ENCODE data around the gene PHACTR1. TPM values are rescaled to one million over a fixed set of nuclear protein-coding genes. Genes with fewer than 3 reads are reported as not detected.

Gene PHACTR1
- polyA plus RNA-seq, 3 donors: 9.9 to 14.8 (median 12.4) TPM

GRCh38 chr6:12800120-12800519 is 83.6 kb downstream of the PHACTR1 start:
- no peak for DNase-seq (ENCODE audit: low read depth in 3 of 3, low spot score in 2 of 3)

DNA sequence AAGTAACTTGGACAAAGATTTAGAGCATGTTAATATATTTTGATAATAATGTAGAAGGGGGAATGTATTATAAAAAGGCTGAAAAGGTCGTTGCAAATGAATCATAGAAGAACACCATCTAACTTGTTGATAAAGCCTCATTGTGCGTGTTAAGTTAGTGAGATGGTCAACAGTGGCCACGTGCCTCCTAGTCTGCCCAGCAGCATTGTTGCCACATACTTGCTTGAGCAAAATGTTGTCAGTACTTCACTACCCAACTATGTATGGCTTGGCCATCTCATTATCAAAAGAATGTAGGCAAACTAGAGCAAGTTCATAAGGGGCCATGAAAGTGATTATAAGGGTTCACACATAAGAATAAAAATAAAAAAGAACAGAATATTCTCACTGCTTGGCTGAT is 84.6 kb downstream of the PHACTR1 start:
- DNase-seq (ENCODE audit: low read depth in 3 of 3, low spot score in 2 of 3): no peak

GRCh38 chr6:12802440-12802839 is 85.9 kb downstream of the PHACTR1 start:
- DNase-seq (ENCODE audit: low read depth in 3 of 3, low spot score in 2 of 3): no peak

GRCh38 chr6:12803486-12803885 is 86.9 kb downstream of the PHACTR1 start:
- no peak for DNase-seq (ENCODE audit: low read depth in 3 of 3, low spot score in 2 of 3)

DNA sequence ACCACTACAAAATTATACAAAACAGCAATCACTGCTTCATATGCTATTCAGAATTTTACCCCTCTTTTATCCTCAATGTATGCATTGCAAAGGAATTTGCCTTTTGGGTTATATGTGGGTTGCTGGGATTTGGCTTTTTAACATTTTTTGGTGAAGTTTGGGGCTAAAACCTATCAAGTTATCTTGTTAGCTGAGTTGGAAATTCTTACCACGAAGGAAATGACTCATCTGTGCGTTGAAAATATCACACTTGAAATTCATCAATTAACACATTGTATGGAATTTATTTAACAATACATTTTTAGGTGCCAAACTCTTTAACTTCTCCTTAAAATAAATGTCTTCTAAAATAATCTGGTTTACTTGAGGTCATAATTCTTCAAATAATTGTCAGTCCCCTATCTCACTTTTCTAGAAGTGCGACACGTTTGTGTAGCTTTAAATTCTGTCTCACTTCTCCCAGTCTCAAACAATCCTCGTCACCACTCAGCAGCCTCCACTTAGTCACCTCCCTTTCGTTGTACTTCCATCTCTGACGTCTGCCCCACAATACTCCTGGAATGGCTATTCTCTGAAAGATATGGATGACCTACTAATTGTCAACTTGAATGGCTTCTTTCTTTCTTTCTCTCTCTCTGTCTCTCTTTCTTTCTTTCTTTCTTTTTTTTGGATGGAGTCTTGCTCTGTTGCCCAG is 88.5 kb downstream of the PHACTR1 start:
- no peak for DNase-seq (ENCODE audit: low read depth in 3 of 3, low spot score in 2 of 3)

GRCh38 chr6:12806136-12806535 is 89.6 kb downstream of the PHACTR1 start:
- DNase-seq (ENCODE audit: low read depth in 3 of 3, low spot score in 2 of 3): no peak

DNA sequence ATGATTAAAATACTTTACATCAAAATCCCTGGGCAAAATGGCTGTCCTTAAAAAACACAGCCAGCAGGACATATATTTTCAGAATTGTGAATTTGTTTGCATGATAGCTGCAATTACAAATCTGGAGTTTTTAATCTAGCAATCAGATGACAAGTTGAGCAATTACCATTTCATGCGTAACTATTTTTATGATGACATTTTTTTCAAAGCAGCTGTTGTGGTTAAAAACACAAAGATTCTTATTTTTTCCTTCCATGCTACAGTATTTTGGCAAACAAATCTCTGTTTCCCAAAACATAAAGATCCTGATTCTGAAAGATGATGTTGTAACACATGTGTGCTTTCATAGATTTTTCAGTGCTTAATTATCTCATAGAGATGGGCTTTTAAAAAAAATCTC is 90.2 kb downstream of the PHACTR1 start:
- no peak for DNase-seq (ENCODE audit: low read depth in 3 of 3, low spot score in 2 of 3)

- DNase-seq (ENCODE audit: low read depth in 3 of 3, low spot score in 2 of 3): no peak
Measured at GRCh38 chr6:12811519-12811918, 95.0 kb downstream of the PHACTR1 start.

DNA sequence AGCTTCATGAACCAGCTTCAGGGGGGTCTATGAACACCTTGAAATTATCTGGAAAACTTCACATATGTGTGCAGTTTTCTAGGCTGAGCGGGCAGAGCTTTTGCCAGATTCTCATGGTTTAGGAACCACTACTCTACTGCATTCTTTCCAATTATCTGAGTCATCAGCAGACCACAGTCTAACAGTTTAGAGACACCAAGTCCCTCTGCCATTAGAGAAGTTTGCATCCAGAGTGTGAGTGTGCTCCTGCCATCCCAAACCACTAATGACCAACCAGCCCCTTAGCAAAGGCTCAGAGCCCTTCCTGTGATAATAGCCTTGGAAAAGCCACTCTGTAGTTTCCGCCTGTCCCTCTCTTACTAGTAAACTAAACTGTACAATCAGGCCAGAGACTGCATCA is 96.8 kb downstream of the PHACTR1 start:
- no peak for DNase-seq (ENCODE audit: low read depth in 3 of 3, low spot score in 2 of 3)

DNA sequence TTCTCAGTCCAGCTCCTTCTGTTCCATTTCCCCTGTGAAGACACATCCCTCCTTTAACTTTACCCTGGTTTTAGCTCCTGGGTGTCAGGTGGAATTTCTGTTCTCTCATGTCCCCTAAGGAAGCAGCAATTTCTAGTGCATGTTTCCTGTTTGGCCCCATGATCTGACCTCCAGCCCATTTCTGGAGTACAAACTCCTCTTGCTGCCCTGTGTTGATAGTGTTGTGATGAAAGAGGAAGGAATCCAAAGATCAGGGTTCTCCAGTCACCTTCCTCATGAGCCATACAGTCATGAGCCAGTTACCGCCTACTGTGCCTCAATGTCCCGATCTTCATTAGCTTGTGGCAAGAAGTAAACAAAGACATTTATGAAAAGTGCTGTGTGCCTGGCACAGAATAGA is 97.4 kb downstream of the PHACTR1 start:
- no peak for DNase-seq (ENCODE audit: low read depth in 3 of 3, low spot score in 2 of 3)

DNA sequence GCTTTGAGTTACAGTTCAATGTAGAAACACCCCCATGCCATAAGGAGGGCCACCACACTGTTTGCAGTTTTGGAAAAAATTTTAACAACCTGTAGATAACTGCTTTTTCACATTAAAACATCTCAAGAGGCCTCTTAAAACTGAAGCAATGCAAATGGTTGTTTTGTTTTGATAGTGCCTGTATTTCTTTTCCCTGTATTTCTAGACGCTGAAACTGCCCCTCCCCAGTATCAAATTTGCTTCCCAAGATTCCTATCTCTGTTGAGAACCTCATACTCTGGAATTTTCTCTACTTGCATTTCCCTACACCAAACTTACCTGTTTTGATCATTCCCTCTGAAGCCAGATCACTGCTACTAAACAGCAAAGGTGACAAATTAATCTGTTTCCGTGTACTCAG is 98.5 kb downstream of the PHACTR1 start:
- no peak for DNase-seq (ENCODE audit: low read depth in 3 of 3, low spot score in 2 of 3)

DNA sequence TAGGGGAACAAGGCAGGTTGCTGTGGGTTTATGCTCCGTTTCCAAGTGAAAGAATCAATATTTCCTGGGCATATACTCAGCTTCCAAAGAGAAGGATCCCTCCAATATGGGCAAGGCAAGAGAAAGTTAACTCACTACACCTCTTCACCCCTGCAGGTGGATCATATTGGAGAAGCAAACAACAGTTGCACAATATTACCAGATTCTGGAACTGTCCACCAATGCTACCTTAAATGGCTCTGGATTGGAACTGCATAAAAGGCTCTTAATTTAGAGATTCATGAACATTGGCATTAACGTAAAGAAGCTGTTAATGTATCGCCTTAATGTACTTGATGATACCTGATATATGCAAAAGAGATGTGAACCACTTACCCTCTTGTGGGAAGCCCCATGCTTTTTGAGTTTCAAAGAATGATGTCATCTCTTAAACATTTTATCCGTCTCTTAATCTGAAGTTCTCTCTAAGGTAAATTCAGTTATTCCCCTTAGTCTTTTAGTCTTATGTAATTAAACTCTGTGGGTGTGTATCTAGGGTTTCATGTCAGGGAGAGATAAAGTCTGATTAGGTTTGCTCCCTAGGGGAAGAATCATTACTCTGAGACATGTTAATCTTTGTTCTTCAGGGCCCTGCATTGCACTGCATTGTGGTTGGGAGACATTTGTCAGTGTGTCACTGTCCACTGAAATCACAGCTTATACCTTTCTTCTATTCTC is 99.5 kb downstream of the PHACTR1 start:
- no peak for DNase-seq (ENCODE audit: low read depth in 3 of 3, low spot score in 2 of 3)

GRCh38 chr6:12818324-12818723 is 101.8 kb downstream of the PHACTR1 start:
- DNase-seq (ENCODE audit: low read depth in 3 of 3, low spot score in 2 of 3): no peak

DNA sequence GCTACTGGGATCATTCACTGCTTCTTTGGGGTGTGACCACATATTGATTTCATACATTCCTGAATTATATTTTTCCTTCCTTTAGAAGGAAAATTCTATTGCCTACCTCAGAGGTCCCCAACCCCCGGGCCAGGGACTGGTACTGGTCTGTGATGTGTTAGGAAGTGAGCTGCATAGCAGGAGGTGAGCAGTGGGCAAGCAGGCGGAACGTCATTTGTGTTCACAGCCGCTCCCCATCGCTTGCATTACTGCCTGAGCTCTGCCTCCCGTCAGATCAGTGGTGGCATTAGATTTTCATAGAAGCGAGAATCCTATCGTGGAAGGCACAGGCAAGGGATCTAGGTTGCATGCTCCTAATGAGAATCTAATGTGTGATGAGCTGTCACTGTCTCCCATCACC is 107.3 kb downstream of the PHACTR1 start:
- DNase-seq (ENCODE audit: low read depth in 3 of 3, low spot score in 2 of 3): no peak

DNA sequence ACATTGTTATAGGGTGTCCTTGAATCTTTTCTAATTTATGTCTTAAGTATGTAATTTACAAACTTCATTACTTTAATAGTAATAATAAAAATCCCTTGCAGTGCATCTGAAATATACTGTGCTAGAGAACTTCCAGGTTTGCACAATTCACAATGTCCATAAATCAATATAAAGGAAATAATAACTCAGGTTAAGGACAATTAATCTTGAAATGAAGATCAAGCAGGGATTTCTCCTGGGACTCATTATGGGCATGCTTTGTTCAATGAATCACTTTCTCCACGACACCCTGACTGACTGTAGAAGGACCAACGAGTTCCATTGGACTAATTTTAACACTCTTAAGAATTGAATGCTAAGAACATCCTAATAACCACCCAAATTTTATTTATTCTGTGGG is 110.0 kb downstream of the PHACTR1 start:
- DNase-seq (ENCODE audit: low read depth in 3 of 3, low spot score in 2 of 3): peak in 1 of 3 donors; percentile 7

DNA sequence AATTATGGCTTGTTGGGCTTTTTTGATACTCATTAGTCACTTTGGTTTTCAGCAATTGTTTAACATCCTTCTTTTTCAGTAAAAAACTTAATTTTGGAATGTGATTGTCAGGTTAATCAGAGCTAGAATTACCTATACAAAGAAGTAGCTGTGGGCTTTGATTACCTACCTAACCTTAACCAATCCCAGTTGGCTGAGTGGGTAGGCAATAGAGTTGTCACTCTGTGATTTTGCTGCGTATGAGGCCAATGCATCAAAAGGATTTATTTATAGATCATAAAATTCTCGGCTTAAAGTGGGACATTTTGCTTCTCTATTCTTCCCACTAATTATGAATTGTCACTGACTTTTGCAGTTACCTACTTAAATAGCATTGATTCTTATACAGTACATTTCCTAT is 111.4 kb downstream of the PHACTR1 start:
- no peak for DNase-seq (ENCODE audit: low read depth in 3 of 3, low spot score in 2 of 3)

DNA sequence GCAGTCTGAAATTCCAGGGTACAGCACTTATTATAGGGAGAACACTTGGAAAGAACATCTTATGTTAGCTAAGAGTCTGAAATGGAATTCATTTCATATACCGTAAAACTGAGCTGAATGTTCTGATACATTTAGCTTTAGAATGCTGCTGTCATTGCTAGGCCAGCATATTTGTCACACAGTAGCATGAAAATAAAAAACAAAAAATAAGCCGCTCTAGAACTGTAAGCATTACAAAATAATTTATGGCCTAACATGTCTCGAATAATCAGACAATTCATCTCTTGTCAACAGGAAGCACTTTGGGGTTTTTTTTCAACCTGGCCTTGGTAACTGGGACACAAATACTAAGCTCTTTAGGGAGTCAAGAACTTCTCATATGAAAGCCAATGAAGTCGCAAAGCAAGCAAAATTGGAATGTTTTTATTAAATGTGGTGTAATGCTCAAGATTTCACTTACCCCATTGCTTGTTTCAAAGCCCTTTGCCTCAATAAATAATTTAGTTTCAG is 115.7 kb downstream of the PHACTR1 start:
- DNase-seq (ENCODE audit: low read depth in 3 of 3, low spot score in 2 of 3): no peak

GRCh38 chr6:12836009-12836408 is 119.4 kb downstream of the PHACTR1 start:
- no peak for DNase-seq (ENCODE audit: low read depth in 3 of 3, low spot score in 2 of 3)

GRCh38 chr6:12841619-12842018 is 125.1 kb downstream of the PHACTR1 start:
- no peak for DNase-seq (ENCODE audit: low read depth in 3 of 3, low spot score in 2 of 3)

DNA sequence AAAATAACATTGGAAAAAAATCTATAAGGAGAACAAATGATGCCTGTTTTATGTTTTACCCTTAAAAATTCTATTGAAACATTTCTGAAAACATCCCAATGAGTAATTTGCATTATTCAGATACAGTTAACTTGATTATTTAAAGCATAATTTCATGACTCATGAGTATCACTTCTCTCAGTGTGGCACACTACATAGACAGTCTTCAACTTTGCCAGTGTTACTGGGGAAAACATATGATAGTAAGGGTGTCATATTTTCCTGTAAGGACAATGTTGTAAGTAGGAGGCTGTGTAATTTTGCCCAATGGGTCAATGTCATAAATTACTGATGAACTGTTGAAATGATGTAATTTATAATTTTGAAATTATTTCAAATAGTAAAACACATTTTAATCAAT is 125.5 kb downstream of the PHACTR1 start:
- DNase-seq (ENCODE audit: low read depth in 3 of 3, low spot score in 2 of 3): no peak

DNA sequence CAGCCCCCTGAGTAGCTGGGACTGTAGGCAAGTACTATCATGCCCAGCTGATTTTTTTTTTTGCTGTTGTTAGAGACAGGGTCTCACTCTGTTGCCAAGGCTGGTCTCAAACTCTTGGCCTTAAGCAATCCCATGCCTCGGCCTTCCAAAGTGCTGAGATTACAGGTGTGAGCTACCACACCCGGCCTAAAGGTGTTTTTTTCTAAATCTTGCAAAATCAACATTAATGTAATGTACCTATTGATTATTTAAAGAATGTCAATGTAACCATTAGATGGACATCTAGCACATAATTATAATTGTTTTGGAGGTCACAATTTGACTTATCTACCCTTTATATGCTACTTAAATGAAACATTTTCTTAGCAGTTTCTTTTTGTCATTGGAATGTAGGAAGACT is 126.1 kb downstream of the PHACTR1 start:
- no peak for DNase-seq (ENCODE audit: low read depth in 3 of 3, low spot score in 2 of 3)

All from right renal cortex interstitium (tissue), 3 donors.